Lower leg skin (tissue), 3 donors: ENCODE measurements around the gene ZNF862.

ENCODE experiments used
- CTCF ChIP-seq, 3 donors: fragments of 450-650 bp; IDR thresholded peaks; one replicate each; pipeline ENCODE4 v1.5.1; 2016; ENCODE audit warnings: antibody characterized with exemption in 3 of 3, mild to moderate bottlenecking in 3 of 3, moderate library complexity in 2 of 3
- POLR2A ChIP-seq, 2 donors: fragments of 450-650 bp; IDR thresholded peaks; one replicate each; pipeline ENCODE4 v1.6.1; 2016 to 2017; ENCODE audit warnings: antibody characterized with exemption in 2 of 2, mild to moderate bottlenecking in 1 of 2, moderate library complexity in 1 of 2

DNA sequence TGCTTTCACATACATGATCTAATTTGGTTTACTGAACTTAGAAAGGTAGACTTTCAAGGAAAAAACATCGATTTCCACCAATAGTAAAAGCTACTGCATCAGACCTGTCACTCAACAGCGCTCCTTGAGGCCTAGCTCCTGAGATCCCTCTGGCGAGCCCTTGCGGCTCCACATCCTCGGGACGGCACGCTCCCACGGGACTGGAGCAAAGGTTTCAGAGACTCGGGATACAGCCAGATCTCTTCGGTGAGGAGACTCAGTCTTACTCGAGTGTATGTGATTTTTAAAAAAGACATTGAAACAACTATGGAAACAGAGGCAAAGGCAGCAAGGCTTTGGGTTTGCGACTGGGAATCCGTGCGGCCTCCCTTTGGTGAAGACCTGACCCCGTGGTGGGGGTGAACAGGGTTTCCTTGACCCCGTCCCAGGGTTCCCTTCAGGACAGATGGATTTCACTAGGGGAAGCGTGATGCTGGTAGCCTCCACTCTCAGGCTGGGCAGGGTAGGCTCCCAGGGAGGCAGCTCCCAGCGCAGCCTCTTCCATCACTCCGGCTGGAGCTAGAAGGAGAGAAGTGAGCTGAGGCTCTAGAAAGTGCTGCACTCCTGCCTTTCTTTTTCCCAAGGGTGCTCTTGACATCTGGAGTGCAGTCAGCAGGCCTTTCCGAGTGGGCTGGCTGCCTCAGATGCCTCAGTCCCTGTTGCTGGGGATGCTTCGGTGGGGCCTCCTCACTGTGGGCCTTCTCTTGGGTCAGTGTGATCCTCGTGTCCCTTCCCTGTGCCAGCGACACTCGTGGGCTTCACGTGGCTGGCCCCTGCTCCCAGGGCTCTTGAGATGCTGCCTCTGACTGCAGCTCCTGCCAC is 29.8 kb downstream of the ZNF862 start:
- no peak for TF ChIP-seq CTCF (IDR thresholded peaks at IDR 0.05)
- no peak for TF ChIP-seq POLR2A (IDR thresholded peaks at IDR 0.05)
